HG02798 (cell line): ENCODE measurements around the gene ACACB.
"Not testable (repeated sequence)": the region's sequence is repeated elsewhere in the genome, so short reads cannot be mapped to it uniquely, and the experiment has no call there.

Experiments
- ATAC-seq: cut with Tn5 transposase; IDR thresholded peaks from one replicate; pipeline ENCODE4 v1.9.1; 2021; ENCODE audit warnings: mild to moderate bottlenecking; ENCODE audit not compliant: unreplicated experiment, poor library complexity

The ACACB gene

GRCh38 chr12:109137055-109137454, 20.7 kb downstream of the ACACB start:
- ATAC-seq: no peak

DNA sequence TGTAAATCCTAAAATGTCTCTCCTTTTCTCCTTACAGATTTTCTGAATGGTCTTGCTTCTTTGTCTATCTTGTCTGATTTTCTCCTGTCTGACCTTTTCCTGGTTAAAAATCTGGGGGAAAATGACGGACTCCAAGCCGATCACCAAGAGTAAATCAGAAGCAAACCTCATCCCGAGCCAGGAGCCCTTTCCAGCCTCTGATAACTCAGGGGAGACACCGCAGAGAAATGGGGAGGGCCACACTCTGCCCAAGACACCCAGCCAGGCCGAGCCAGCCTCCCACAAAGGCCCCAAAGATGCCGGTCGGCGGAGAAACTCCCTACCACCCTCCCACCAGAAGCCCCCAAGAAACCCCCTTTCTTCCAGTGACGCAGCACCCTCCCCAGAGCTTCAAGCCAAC, 23.0 kb downstream of the ACACB start:
- ATAC-seq: no peak

- no peak for ATAC-seq
Observed at GRCh38 chr12:109139791-109140190, 23.4 kb downstream of the ACACB start.

DNA sequence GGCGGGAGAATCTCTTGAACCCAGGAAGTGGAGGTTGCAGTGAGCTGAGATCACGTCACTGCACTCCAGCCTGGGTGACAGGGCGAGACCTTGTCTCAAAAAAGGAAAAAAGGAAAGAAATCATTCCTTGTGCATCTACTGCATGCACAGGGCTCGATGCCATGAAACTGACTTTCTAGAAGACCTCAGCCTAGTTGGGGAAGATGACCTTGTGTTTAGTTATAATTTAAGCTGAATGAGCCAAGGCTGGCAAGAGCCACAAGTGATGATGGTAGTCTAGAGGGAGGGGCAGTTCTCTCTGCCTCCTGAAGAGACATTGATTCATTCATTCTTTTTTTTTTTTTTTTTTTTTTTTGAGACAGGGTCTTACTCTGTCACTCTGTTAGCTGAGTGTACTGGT, 24.2 kb downstream of the ACACB start:
- ATAC-seq: no peak

- no peak for ATAC-seq
Observed at GRCh38 chr12:109144224-109144623, 27.8 kb downstream of the ACACB start.

- not testable (repeated sequence) for ATAC-seq
Observed at GRCh38 chr12:109147126-109147525, 30.7 kb downstream of the ACACB start.

DNA sequence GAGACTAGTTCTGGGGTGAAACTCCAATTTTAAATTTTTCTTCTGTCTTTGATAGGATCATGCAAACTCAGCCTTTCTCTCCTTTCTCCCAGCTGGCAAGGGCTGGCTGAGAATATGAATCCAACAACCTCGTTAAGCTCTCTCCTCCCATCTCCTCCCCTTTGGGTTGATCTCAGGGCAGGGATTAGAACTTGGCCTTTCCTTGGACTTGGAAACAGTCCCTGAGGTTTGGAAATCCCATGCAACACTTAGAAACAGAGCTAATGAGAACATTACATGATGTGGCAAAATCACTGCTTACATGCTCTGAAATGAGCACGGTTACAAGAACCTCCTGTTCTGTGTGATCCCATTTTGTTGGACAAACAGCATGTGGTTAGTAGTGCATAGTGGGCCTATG, 31.6 kb downstream of the ACACB start:
- no peak for ATAC-seq

DNA sequence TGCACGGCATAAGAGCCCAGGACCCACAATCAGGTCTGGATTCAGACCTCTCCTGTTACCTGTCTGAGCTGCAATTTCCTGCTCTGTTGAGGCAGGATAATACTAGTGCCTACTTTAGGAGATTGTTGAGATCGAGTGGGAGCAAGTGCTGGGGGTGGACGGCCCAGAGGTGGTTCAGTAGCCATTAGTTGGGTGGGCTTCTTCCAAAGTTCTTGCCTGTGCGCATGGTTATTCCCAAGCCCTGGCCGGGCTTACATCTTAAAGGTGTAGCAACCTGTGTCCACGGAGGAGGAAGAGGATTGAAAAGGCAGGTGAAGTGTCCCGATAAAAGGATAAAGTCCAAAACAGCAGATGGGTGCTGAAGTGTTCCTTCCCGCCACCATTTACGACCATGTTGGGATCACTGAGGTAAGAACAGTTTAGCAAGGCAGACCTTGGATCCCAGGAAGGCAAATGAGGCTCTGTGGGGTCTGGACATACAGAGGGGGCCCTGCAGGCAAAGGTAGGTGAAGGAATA, 33.8 kb downstream of the ACACB start:
- ATAC-seq: no peak

DNA sequence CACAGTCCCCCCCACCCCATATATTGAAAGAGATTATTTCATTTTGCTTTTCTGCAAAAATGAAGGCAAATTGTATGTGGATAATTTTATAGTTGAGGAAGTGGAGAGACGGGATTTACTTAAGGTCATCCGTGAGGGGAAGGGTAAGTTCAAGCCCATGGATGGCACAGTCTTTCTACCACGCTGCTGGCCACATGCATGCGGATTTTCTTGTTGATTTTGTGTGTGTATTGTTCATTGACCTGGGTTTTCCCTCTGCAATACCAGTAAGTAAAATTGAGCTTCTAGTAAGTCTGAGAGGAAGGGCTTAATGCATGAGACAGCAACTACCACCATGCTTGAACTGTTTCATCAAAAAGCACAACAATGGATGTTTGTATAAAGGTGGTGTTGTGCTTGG, 35.1 kb downstream of the ACACB start:
- ATAC-seq: no peak

- no peak for ATAC-seq
Observed at GRCh38 chr12:109153821-109154441, 37.5 kb downstream of the ACACB start.

DNA sequence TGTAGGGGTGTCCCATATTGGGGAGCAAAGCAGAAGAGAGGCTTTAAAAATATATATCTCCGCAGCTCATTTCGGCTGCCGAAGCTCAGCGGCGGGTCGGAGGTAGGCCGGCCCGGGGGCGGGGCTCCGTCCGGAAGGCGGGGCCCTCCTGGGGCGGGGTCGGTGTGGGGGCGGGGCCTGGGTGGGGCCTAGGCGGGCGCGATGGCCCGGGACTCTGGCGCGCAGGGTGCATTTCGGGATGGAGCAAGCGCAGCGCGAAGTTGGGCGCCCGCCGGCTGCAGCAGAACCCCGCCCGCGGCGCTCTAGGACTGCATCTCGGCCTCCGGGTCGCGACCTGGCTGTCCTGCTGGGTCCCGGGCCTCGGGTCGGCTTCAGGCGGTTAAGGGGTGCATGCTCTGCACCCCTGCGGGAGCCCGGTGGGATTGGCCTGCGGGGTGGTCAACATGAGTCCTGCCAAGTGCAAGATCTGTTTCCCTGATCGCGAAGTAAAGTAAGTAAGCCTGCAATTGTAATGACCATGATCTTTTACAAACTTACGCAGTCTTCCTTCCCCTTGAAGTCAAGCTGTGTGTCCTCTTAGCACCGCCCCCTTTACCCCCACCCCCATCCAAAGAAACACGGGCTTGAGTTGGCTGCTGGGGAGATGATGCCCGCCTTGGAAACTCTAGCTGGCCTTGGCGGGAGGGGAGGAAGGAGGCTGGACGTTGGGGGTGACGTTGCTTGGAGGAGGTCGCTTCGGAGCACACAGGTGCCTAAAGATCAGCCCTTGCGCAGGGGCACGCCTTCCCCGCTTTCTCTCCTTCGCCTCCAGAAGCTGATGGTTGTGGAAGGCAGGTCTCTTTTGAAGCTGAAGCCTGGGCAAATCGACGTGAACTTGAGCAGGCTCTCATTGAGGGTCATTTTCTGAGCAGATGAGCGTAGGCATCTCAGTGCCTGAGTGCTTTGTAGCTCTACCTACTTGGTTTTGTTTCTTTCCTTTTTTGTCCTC, 38.4 kb downstream of the ACACB start:
- ATAC-seq: peak; percentile 89

GRCh38 chr12:109156036-109156435, 39.6 kb downstream of the ACACB start:
- ATAC-seq: no peak

DNA sequence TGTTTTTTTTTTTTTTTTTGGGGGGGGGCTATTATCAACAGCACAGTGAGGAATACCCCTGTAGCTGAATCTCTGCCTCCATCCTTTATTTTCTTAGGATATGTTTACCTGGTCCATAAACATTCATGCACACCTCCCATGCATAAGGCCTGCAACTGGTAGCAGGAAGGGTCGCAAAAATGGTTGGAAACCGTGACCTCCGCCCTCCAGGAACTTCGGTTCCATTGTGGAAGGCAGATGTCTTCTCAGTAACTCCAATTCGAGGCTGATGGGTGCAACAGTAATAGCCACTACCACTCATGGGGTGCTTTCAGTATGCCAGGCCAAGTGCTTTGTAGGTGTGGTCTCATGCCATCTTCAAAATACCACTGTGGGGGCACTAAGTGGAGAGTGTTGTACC, 40.2 kb downstream of the ACACB start:
- ATAC-seq: no peak

DNA sequence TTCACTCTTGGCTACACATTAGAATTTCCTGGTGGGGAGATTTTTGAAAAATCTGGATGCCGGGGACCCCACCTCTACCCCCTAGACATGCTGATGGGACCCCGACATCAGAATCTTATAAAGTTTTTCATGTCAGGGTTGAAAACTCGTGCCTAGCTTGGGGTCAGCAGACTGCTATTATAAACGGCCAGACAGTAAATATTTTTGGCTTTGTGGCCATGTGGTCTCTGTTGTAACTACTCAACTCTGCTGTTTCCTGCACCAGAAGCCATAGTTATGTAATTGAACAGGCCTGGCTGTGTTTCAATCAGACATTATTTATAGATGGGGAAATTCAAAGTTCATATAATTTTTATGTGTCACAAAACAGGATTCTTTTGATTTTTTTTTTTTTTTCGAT, 41.6 kb downstream of the ACACB start:
- no peak for ATAC-seq

GRCh38 chr12:109160433-109160832, 44.0 kb downstream of the ACACB start:
- ATAC-seq: no peak

DNA sequence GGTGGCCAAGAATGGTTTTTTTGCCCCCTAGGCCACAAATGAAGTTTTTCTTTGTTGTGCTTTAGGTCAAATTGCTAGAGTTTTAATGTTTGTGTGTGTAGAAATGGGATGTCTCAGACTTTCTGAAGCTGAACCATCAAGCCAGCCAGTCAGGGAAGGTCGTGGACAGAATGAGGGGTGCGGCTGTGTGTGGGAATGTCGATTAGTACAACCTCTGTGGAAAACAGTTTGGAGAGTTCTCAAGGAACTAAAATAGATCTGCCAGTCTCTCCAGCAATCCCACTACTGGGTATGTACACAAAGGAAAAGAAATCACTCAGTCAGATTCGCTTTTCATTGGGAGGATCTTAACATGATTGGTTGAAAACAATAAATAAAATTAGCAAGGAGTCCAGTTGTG, 44.5 kb downstream of the ACACB start:
- ATAC-seq: no peak

- no peak for ATAC-seq
Observed at GRCh38 chr12:109162551-109162950, 46.2 kb downstream of the ACACB start.

DNA sequence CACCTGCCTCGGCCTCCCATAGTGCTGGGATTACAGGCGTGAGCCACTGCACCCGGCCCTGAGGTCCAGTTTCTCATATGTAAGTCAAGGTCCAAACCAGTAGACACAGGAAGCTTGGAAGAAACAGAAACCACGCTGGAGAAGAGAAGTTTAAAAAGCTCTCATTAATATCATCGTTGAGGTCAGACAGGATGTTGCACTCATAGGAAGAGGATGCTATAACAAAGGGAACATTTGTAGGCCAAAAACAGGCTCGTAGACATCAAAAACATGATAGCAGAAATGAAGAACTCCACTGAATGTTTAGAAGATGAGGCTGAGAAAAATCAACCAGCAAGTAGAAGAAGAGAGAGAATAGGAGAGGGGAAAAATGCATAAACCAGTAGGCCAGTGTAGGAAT, 46.8 kb downstream of the ACACB start:
- no peak for ATAC-seq

DNA sequence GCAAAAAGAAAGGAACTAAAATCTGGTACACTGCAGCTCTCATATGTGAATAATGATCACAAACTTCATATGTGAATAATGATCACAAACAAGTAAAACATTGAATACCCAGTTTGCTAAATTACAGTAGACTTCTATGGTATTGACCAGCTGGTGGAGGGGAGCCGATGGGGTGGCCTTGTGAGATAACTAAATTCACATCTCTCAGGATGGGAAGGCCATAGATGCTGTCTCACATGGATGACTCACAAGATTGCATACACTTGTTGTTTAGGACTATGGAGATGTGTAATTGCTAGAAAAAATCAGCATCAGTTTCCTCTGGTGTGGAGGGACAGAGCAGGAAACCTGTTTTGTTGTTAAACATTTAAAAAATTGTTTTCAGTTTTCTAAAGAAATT, 49.2 kb downstream of the ACACB start:
- no peak for ATAC-seq

GRCh38 chr12:109166371-109166770, 50.0 kb downstream of the ACACB start:
- no peak for ATAC-seq

GRCh38 chr12:109167781-109168180, 51.4 kb downstream of the ACACB start:
- ATAC-seq: no peak
